Motor neuron (in vitro differentiated cells): Measurements from ENCODE around the gene VAC14. TPM values are rescaled to one million over a fixed set of nuclear protein-coding genes. Genes with fewer than 3 reads are reported as not detected.

Source experiments
- ATAC-seq, 8 experiments: fragments of 200-7000 bp; cut with Tn5 transposase; replicated peaks in 6 of 8; 2 replicates each; pipeline ENCODE4 v1.8.0; 2021; ENCODE audit warnings: mild to moderate bottlenecking in 8 of 8, moderate library complexity in 8 of 8
- H3K27ac ChIP-seq, 2 donors: fragments of 250-450 bp; sonication (Bioruptor Pico); 2 replicates each; pipeline ENCODE4 v1.9.0; 2021; ENCODE audit warnings: antibody characterized with exemption in 2 of 2, mild to moderate bottlenecking in 2 of 2, moderate library complexity in 1 of 2
- H3K4me1 ChIP-seq, 2 donors: fragments of 250-450 bp; sonication (Bioruptor Pico); replicated peaks in 1 of 2; 2 replicates each; pipeline ENCODE4 v1.6.1; 2021; ENCODE audit warnings: antibody characterized with exemption in 2 of 2, mild to moderate bottlenecking in 2 of 2, moderate library complexity in 1 of 2
- H3K4me3 ChIP-seq, 5 donors: fragments of 250-450 bp; sonication (Bioruptor Pico); 2 replicates each; pipeline ENCODE4 v1.9.0; 2021; ENCODE audit warnings: antibody characterized with exemption in 5 of 5, mild to moderate bottlenecking in 5 of 5, moderate library complexity in 4 of 5
- WGBS, 10 experiments: fragments of 450-650 bp; shearing (Covaris generic); methylation state at CpG; one replicate each; pipeline ENCODE4 v1.0.0; 2022; 5-methylcytosine and 5-hydroxymethylcytosine counted together
- in situ Hi-C, 9 experiments: fragments of 400-800 bp; cut with MboI; loops; one replicate each; pipeline ENCODE4 v1.15.0; 2021; ENCODE audit warnings: low sequenced_read_pairs in 9 of 9, low pct_unique_long_range_greater_than_20kb in 2 of 9; ENCODE audit not compliant: unreplicated experiment in 9 of 9
- total RNA-seq, 8 experiments: library from RNA; unstranded; fragments of 300-600 nt; gene quantifications; 2 replicates each; pipeline versions ENCODE4 v1.2.3 to v1.2.4, GENCODE V29; 2022

Gene VAC14
- total RNA-seq, 8 experiments from 2014 or later: 9.3 to 34.5 (median 17.0) TPM

GRCh38 chr16:70753694-70754325, 47.1 kb downstream of the VAC14 start:
- Histone ChIP-seq H3K4me3 (no peak overlapping the region), H3K4me1 (peaks cover 36% of the 10 kb centered on the region in 2 donors), H3K27ac (no peak overlapping the region)
- peak in 2 of 8 experiments; percentile 17 to 24 for ATAC-seq
- WGBS, 10 experiments: 80 to 100% (median 93%) methylated on average over 1 to 4 of the region's 8 CpGs; no CpG with 5 or more reads in 6 of the 10 experiments
- in situ Hi-C loops: loop anchor here in 2 of 9 experiments (25.0 kb wide), 2 partner anchors 167 to 217 kb away; no protein-coding TSS in a partner anchor

DNA sequence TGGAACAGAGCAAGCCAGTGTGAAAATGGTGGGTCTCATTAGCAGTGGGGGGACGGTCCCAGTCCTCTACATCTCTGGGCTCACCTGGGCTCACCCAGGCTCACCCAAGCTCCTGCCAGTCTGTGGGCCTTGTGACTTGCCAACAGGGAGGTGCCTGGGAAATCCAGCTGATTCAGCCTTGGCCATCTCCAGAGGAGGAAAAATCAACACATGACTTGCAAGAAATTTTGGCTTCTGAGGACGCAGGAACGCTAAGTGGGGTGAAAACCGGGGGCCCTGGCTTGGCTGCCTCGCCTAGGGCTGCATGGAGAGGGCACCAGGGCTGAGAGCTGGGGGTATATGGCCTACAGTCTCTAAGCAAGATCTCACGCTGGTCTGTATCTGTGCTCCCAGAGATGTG, 47.7 kb downstream of the VAC14 start:
- ATAC-seq: no peak

DNA sequence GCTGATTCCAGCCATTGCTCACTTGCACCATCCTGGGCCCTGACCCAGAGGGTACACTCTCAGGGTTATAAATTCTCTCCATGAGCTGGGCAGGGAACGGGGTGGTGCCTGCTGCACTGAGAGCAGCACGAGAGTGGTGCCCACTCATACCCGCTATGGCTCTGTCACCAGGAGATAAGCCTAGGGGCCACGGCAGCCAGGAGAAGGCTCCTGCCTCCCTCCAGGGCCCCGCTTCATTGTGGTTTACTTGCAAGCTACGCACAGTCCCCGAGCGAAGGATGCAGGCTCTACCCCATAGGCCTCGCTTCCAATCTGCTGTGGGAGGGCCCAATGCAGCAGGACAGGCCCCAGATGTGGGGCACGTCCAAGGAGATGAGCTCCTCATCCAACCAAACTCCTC, 48.5 kb downstream of the VAC14 start:
- in situ Hi-C loops: loop anchor here in 2 of 9 experiments (25.0 kb wide), 2 partner anchors 165 to 215 kb away; no protein-coding TSS in a partner anchor
- ATAC-seq: no peak
- WGBS, 10 experiments: 78 to 96% (median 80%) methylated on average over 1 to 6 of the region's 10 CpGs; no CpG with 5 or more reads in 5 of the 10 experiments
- Histone ChIP-seq H3K4me1 (peaks cover 33 to 41% of the 10 kb centered on the region in 2 donors), H3K4me3 (no peak overlapping the region), H3K27ac (no peak overlapping the region)

More for the DNA sequence above, 47.7 kb downstream of the VAC14 start:
- in situ Hi-C loops: loop anchor here in 2 of 9 experiments (25.0 kb wide), 2 partner anchors 166 to 216 kb away; no protein-coding TSS in a partner anchor
- Histone ChIP-seq H3K4me3 (no peak overlapping the region), H3K27ac (no peak overlapping the region), H3K4me1 (peaks cover 38 to 41% of the 10 kb centered on the region in 2 donors)
- WGBS, 10 experiments: 65 to 100% (median 90%) methylated on average over 1 to 2 of the region's 6 CpGs; no CpG with 5 or more reads in 5 of the 10 experiments

GRCh38 chr16:70751593-70751992, 49.4 kb downstream of the VAC14 start:
- in situ Hi-C loops: loop anchor here in 2 of 9 experiments (25.0 kb wide), 2 partner anchors 164 to 214 kb away; no protein-coding TSS in a partner anchor
- no peak for ATAC-seq
- 93 to 100% (median 100%) methylated on average over 1 to 5 of the region's 7 CpGs; no CpG with 5 or more reads in 5 of the 10 experiments for WGBS, 10 experiments
- no peak overlapping the region for H3K27ac ChIP-seq
- H3K4me3 ChIP-seq: no peak overlapping the region
- H3K4me1 ChIP-seq: peaks cover 25 to 38% of the 10 kb centered on the region in 2 donors

- Histone ChIP-seq H3K27ac (peak overlapping the region in 1 of 2 donors; percentile 68), H3K4me3 (no peak overlapping the region), H3K4me1 (peaks cover 25 to 41% of the 10 kb centered on the region in 2 donors)
- ATAC-seq: peak in 3 of 8 experiments; percentile 1 to 29 (median 24)
- in situ Hi-C loops: loop anchor here in 2 of 9 experiments (25.0 kb wide), 2 partner anchors 164 to 214 kb away; no protein-coding TSS in a partner anchor
- WGBS, 10 experiments: 0 to 87% (median 52%) methylated on average over 1 to 9 of the region's 13 CpGs; no CpG with 5 or more reads in 2 of the 10 experiments
Measured at GRCh38 chr16:70750893-70751467, 50.0 kb downstream of the VAC14 start.

GRCh38 chr16:70749681-70750601, 51.0 kb downstream of the VAC14 start:
- 0 to 88% (median 21%) methylated on average over 1 to 6 of the region's 16 CpGs; no CpG with 5 or more reads in 2 of the 10 experiments for WGBS, 10 experiments
- Histone ChIP-seq H3K4me3 (no peak overlapping the region), H3K4me1 (peaks cover 25 to 41% of the 10 kb centered on the region in 2 donors), H3K27ac (peak overlapping the region; percentile 60 to 68)
- in situ Hi-C loops: loop anchor here in 2 of 9 experiments (25.0 kb wide), 2 partner anchors 163 to 213 kb away; no protein-coding TSS in a partner anchor
- peak; percentile 6 to 75 (median 57) for ATAC-seq

DNA sequence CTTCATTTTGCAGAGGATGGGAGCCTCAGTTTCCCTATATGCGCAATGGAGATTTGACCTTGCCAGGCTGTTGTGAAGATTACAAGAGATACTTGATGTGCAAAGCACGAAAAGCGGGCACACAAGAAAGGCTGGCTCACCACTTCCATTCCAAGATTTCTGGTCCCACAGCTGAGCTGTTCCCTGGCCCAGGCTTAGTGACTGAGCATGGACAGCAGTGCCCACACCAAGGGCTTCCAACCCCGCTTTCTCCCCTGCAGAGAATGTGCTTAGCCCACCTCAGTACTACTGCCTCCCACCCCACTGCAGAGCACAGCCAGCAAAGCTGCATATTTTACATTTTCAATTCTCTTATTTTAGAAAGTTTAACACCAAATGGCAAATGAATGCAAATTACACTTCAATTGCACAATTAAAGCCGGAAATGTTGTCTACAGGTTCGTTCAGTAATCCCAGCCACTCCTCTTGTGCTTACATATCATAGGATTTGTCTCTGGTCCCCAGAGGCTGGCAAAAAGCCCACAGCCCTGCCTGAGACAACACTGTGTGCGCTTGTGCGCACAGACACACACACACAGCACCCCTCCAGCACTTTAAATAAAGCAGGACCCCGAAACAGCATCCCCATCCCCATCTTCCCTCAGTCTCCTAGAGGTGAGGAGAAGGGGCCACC, 51.8 kb downstream of the VAC14 start:
- peak overlapping the region; percentile 60 to 68 for H3K27ac ChIP-seq
- H3K4me1 ChIP-seq: peaks cover 25 to 41% of the 10 kb centered on the region in 2 donors
- ATAC-seq: peak in 3 of 8 experiments; percentile 5 to 68 (median 6)
- WGBS, 10 experiments: 62 to 100% (median 90%) methylated on average over 1 to 8 of the region's 9 CpGs; no CpG with 5 or more reads in 1 of the 10 experiments
- no peak overlapping the region for H3K4me3 ChIP-seq
- in situ Hi-C loops: no loop called here

- H3K4me3 ChIP-seq: no peak overlapping the region
- 90 to 100% (median 100%) methylated on average over 1 to 3 of the region's 15 CpGs; no CpG with 5 or more reads in 5 of the 10 experiments for WGBS, 10 experiments
- no peak for ATAC-seq
- H3K4me1 ChIP-seq: peaks cover 25 to 41% of the 10 kb centered on the region in 2 donors
- in situ Hi-C loops: no loop called here
- H3K27ac ChIP-seq: no peak overlapping the region
Measured at GRCh38 chr16:70747703-70748631, 53.0 kb downstream of the VAC14 start.

- no peak overlapping the region for H3K4me3 ChIP-seq
- no peak overlapping the region for H3K27ac ChIP-seq
- in situ Hi-C loops: no loop called here
- peak; percentile 8 to 73 (median 44) for ATAC-seq
- peaks cover 25 to 41% of the 10 kb centered on the region in 2 donors for H3K4me1 ChIP-seq
- WGBS, 10 experiments: 52 to 100% (median 88%) methylated on average over 1 to 5 of the region's 15 CpGs; no CpG with 5 or more reads in 2 of the 10 experiments
Measured at GRCh38 chr16:70746708-70747424, 54.1 kb downstream of the VAC14 start.

GRCh38 chr16:70746040-70746707, 54.8 kb downstream of the VAC14 start:
- peak in 4 of 8 experiments; percentile 4 to 41 (median 18) for ATAC-seq
- no peak overlapping the region for H3K27ac ChIP-seq
- 19 to 100% (median 86%) methylated on average over 1 to 7 of the region's 12 CpGs; no CpG with 5 or more reads in 5 of the 10 experiments for WGBS, 10 experiments
- in situ Hi-C loops: no loop called here
- peaks cover 25 to 41% of the 10 kb centered on the region in 2 donors for H3K4me1 ChIP-seq
- H3K4me3 ChIP-seq: no peak overlapping the region
